Measurements from ENCODE around the gene IFT22. TPM values are rescaled to one million over a fixed set of nuclear protein-coding genes. Genes with fewer than 3 reads are reported as not detected.
A peak's percentile ranks its signal among the peaks of the same experiment; 100 is the strongest.

The IFT22 gene
- polyA plus RNA-seq, 1 of the 3 experiments (the other 2 are of a cell fraction) = 66.7 TPM

GRCh38 chr7:101363196-101363733, 41.7 kb upstream of the IFT22 start:
- H3K79me2 ChIP-seq (ENCODE audit: insufficient read depth) = no peaks in the 10 kb centered on the region
- TF ChIP-seq YY1 (IDR thresholded peaks at IDR 0.05; ENCODE audit: low read depth) (no peak), FOXM1 (IDR thresholded peaks at IDR 0.05; ENCODE audit: low read depth) (no peak), PBX3 (IDR thresholded peaks at IDR 0.05) (no peak), RCOR1 (IDR thresholded peaks at IDR 0.05; ENCODE audit: low read length) (no peak), ZBTB33 (IDR thresholded peaks at IDR 0.05; ENCODE audit: borderline replicate concordance, low read depth) (no peak), POLR2AphosphoS5 (IDR thresholded peaks at IDR 0.05; ENCODE audit: low read depth, low read length) (no peak), RFX5 (IDR thresholded peaks at IDR 0.05; ENCODE audit: low read length) (no peak), FOSL2 (IDR thresholded peaks at IDR 0.05; ENCODE audit: borderline replicate concordance, low read depth) (no peak), ELF1 (IDR thresholded peaks at IDR 0.05) (no peak), RAD21 (IDR thresholded peaks at IDR 0.05; ENCODE audit: low read length) (no peak), GATA2 (CRISPR knock-in tag; IDR thresholded peaks at IDR 0.05) (no peak), RXRA (IDR thresholded peaks at IDR 0.05; ENCODE audit: borderline replicate concordance, low read depth) (no peak), MAX (IDR thresholded peaks at IDR 0.05; ENCODE audit: low read depth) (no peak)
- peak overlapping the region; percentile 56 to 70 for H3K4me3 ChIP-seq (ENCODE audit: low read depth in 2 of 2, low read length in 1 of 2)
- H3K4me1 ChIP-seq (ENCODE audit: control insufficient read depth in 1 of 2, insufficient read depth in 2 of 2, low read depth in 1 of 2, low read length in 1 of 2) = peaks cover 0 to 4% of the 10 kb centered on the region in 2 experiments; a peak in 1 of 4 replicates
- peak overlapping the region; percentile 97 for H3K4me2 ChIP-seq
- H3K36me3 ChIP-seq (replicated peaks in 1 of 2; ENCODE audit: control insufficient read depth in 1 of 2, insufficient read depth in 2 of 2, low read length in 1 of 2) = no peaks in the 10 kb centered on the region
- 2% methylated on average over 19 of the region's 46 CpGs for WGBS (ENCODE audit: low lambda C conversion rate)
- no peak overlapping the region for H3K9ac ChIP-seq
- H3K27ac ChIP-seq (ENCODE audit: low read depth in 2 of 2, low read length in 1 of 2) = peak overlapping the region in 1 of 2 experiments; percentile 9; a peak in 1 of 4 replicates
- POLR2A ChIA-PET = interaction anchor here (0.5 to 0.8 kb wide), 2 partner anchors 49 to 74 kb away, joined by 3 read pairs; no protein-coding TSS in a partner anchor
- H3K9me2 ChIP-seq = no peaks in the 10 kb centered on the region
- CTCF ChIA-PET = interaction anchor here (0.7 to 5.7 kb wide), 29 partner anchors 8 to 156 kb away, joined by 3 to 95 read pairs (median 6); no protein-coding TSS in a partner anchor
- H3F3A ChIP-seq (replicated peaks; ENCODE audit: insufficient read depth) = no peaks in the 10 kb centered on the region
- no peaks in the 10 kb centered on the region for H3K9me3 ChIP-seq
- H4K20me1 ChIP-seq (ENCODE audit: insufficient read depth) = no peaks in the 10 kb centered on the region
- H3K27me3 ChIP-seq (ENCODE audit: insufficient read depth) = peaks cover 11% of the 10 kb centered on the region
- no peak for DNase-seq
- H2AFZ ChIP-seq (ENCODE audit: low read depth) = peak overlapping the region; percentile 92; the same call in 1 of the 2 replicates

Measured in SK-N-SH (cell line).